H1 (cell line): Measurements from ENCODE around the gene PLXDC2. TPM values are rescaled to one million over a fixed set of nuclear protein-coding genes. Genes with fewer than 3 reads are reported as not detected.

Experiments
- EZH2 ChIP-seq: fragments of 200-600 bp; sonication (generic); IDR thresholded peaks from 2 replicates; pipeline ENCODE4 v1.7.1; 2012; ENCODE audit warnings: low read depth, mild to moderate bottlenecking, moderate library complexity, low read length, inconsistent platforms; ENCODE audit not compliant: severe bottlenecking
- KDM4A ChIP-seq: IDR thresholded peaks from one replicate; pipeline ENCODE4 v1.7.1; 2012; ENCODE audit warnings: low read depth, mild to moderate bottlenecking, moderate library complexity, low read length, inconsistent platforms; ENCODE audit not compliant: severe bottlenecking
- polyA plus RNA-seq, 7 experiments: library from polyadenylated mRNA; depleted of rRNA in 3 of 7; stranded (reverse) in 5 of 7; unstranded in 2 of 7; fragments of >200 nt in 5 of 7; fragments of 200-250 nt in 2 of 7; gene quantifications; 1 replicate in 5 of 7; 2 replicates in 1 of 7; 4 replicates in 1 of 7; pipeline versions ENCODE4 v1.2.1 to v1.2.3, GENCODE V29; 2011 to 2013; ENCODE audit warnings: missing spikeins in 2 of 7, mixed read lengths in 2 of 7
- total RNA-seq: library from RNA; stranded (reverse); fragmentation: NEBNext Ultra II Directional; extraction: Animal tissue kit (Norgen Biotek cat#: 25700); gene quantifications from 2 replicates; pipeline ENCODE4 v1.2.1, GENCODE V29; 2021

The PLXDC2 gene
- total and polyA plus RNA-seq, 2 of the 8 experiments (the other 6 are each of a cell fraction or from before 2014, with no cell fraction given) = 23.0 to 40.5 TPM

DNA sequence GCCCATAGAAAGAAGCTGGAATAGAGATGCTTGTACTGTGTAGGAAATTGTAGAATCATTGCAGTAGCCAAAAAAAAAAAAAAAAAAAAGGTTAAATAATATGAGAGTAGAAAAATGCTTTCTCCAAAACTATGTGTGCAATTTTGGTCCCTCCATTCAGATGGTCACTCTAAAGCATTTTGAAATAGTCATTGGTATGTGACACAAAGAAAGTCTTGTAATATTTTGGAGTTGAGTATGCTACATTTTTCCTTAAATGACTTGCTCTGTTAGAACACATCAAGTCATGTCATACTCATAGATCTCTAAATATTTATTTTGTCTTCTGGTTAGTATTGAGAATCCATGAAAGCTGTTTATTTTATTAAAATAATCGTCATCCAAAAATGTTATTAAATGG is 424.4 kb downstream of the PLXDC2 start (continued):
- no peak for TF ChIP-seq EZH2
- TF ChIP-seq KDM4A = no peak
